Keratinocyte (primary cell): ENCODE results near the gene FAM228A. TPM values are rescaled to one million over a fixed set of nuclear protein-coding genes. Genes with fewer than 3 reads are reported as not detected.

Experiments
- DNase-seq: peaks from one replicate; pipeline ENCODE4 v3.0.0-alpha.2; 2011; ENCODE audit warnings: low read depth, missing footprints, low spot score
- FAIRE-seq: peaks from 2 replicates; lab custom pipeline; 2011; peaks lifted over from hg19 to GRCh38; lab: Jason Lieb, UNC
- H2AFZ ChIP-seq: 2 replicates; pipeline ENCODE4 v1.6.0; 2012; ENCODE audit warnings: low read length, control low read depth, inconsistent platforms; ENCODE audit not compliant: control insufficient read depth
- H3K27ac ChIP-seq: 2 replicates; pipeline ENCODE4 v1.5.1; 2011; ENCODE audit warnings: low read length; ENCODE audit not compliant: control insufficient read depth, insufficient read depth
- H3K27me3 ChIP-seq: 3 replicates; pipeline ENCODE4 v1.6.0; 2011; ENCODE audit warnings: low read length; ENCODE audit not compliant: control insufficient read depth, insufficient read depth; ENCODE audit errors: extremely low read depth
- H3K36me3 ChIP-seq, 2 experiments: 2 replicates in 1 of 2; 3 replicates in 1 of 2; pipeline ENCODE4 v1.5.1; 2011; ENCODE audit warnings: low read length in 2 of 2, mild to moderate bottlenecking in 1 of 2; ENCODE audit not compliant: control insufficient read depth in 2 of 2, insufficient read depth in 2 of 2; ENCODE audit errors: extremely low read depth in 1 of 2
- H3K4me1 ChIP-seq: 3 replicates; pipeline ENCODE4 v1.5.1; 2011; ENCODE audit warnings: low read length; ENCODE audit not compliant: control insufficient read depth, insufficient read depth; ENCODE audit errors: extremely low read depth
- H3K4me2 ChIP-seq: 3 replicates; pipeline ENCODE4 v1.6.0; 2011; ENCODE audit warnings: low read depth, low read length; ENCODE audit not compliant: control insufficient read depth, insufficient read depth; ENCODE audit errors: extremely low read depth
- H3K4me3 ChIP-seq, 3 experiments: fragments of 200-600 bp in 1 of 3; sonication (generic) in 1 of 3; 2 replicates in 2 of 3; 3 replicates in 1 of 3; pipeline ENCODE4 v1.5.1; 2011 to 2016; ENCODE audit warnings: low read length in 3 of 3, mild to moderate bottlenecking in 3 of 3, control low read depth in 2 of 3, inconsistent platforms in 1 of 3, low read depth in 1 of 3, mixed read lengths in 1 of 3, mixed run types in 1 of 3, moderate library complexity in 1 of 3; ENCODE audit not compliant: control insufficient read depth in 2 of 3, insufficient read depth in 2 of 3; ENCODE audit errors: extremely low read depth in 1 of 3
- H3K79me2 ChIP-seq: 2 replicates; pipeline ENCODE4 v1.6.0; 2012; ENCODE audit warnings: low read length; ENCODE audit not compliant: control insufficient read depth, insufficient read depth
- H3K9ac ChIP-seq: 3 replicates; pipeline ENCODE4 v1.6.0; 2011; ENCODE audit warnings: low read length; ENCODE audit not compliant: control insufficient read depth, insufficient read depth; ENCODE audit errors: extremely low read depth
- H3K9me1 ChIP-seq: 3 replicates; pipeline ENCODE4 v1.6.0; 2011; ENCODE audit warnings: low read length; ENCODE audit not compliant: control insufficient read depth, insufficient read depth; ENCODE audit errors: extremely low read depth
- H3K9me3 ChIP-seq: 2 replicates; pipeline ENCODE4 v1.5.1; 2012; ENCODE audit warnings: low read depth, low read length; ENCODE audit not compliant: control insufficient read depth
- H4K20me1 ChIP-seq: 3 replicates; pipeline ENCODE4 v1.6.0; 2011; ENCODE audit warnings: low read length; ENCODE audit not compliant: control insufficient read depth, insufficient read depth; ENCODE audit errors: extremely low read depth
- CTCF ChIP-seq, 3 experiments: IDR thresholded peaks in 1 of 3; conservative IDR thresholded peaks in 1 of 3; optimal IDR thresholded peaks in 1 of 3; 2 replicates in 2 of 3; 3 replicates in 1 of 3; pipeline versions ENCODE3 to v1.5.1; 2011; ENCODE audit warnings: low read length in 3 of 3, mild to moderate bottlenecking in 3 of 3, moderate library complexity in 2 of 3, control low read depth in 1 of 3, inconsistent platforms in 1 of 3; ENCODE audit not compliant: insufficient read depth in 2 of 3; ENCODE audit errors: extremely low read depth in 1 of 3
- EZH2 ChIP-seq: IDR thresholded peaks from one replicate; pipeline ENCODE4 v1.6.1; 2012; ENCODE audit warnings: inconsistent platforms, mild to moderate bottlenecking, low read length, moderate library complexity
- dilution Hi-C: fragments of 300-500 bp; cut with MboI; formaldehyde crosslinking; loops from one replicate; pipeline ENCODE4 v1.7.0; 2020; ENCODE audit warnings: low sequenced_read_pairs; ENCODE audit not compliant: extremely low pct_ligation_motif_present
- polyA plus RNA-seq, 5 experiments: library from polyadenylated mRNA; depleted of rRNA in 3 of 5; stranded (reverse) in 3 of 5; stranded (forward) in 1 of 5; unstranded in 1 of 5; fragments of >200 nt; gene quantifications; 1 replicate in 1 of 5; 2 replicates in 3 of 5; 3 replicates in 1 of 5; pipeline versions ENCODE4 v1.2.1 to v1.2.3, GENCODE V29; 2011 to 2012; ENCODE audit warnings: missing spikeins in 2 of 5, low read depth in 1 of 5, low replicate concordance in 1 of 5

Gene FAM228A
- polyA plus RNA-seq, 1 donor (not counting 4 experiments of a cell fraction or from before 2014, with no cell fraction given) = not detected

GRCh38 chr2:24200799-24201198 is 25.9 kb downstream of the FAM228A start:
- Histone ChIP-seq H3K9me1 (no peaks in the 10 kb centered on the region), H3K4me3 (no peak overlapping the region), H3K27me3 (no peaks in the 10 kb centered on the region), H3K4me2 (no peak overlapping the region), H3K9me3 (no peaks in the 10 kb centered on the region), H4K20me1 (no peaks in the 10 kb centered on the region), H2AFZ (no peak overlapping the region), H3K4me1 (no peaks in the 10 kb centered on the region), H3K27ac (no peak overlapping the region), H3K9ac (no peak overlapping the region), H3K36me3 (peaks cover 2 to 11% of the 10 kb centered on the region in 2 experiments), H3K79me2 (no peaks in the 10 kb centered on the region)
- dilution Hi-C loops = no loop called here
- no peak for TF ChIP-seq EZH2
- no peak for TF ChIP-seq CTCF (optimal IDR thresholded peaks at IDR 0.05 in 1 of 3, IDR thresholded peaks at IDR 0.05 in 1 of 3, conservative IDR thresholded peaks at IDR 0.05 in 1 of 3; ENCODE audit: extremely low read depth in 1 of 3, insufficient read depth in 2 of 3, low read length in 3 of 3)
- FAIRE-seq (no peak), DNase-seq (no peak)

DNA sequence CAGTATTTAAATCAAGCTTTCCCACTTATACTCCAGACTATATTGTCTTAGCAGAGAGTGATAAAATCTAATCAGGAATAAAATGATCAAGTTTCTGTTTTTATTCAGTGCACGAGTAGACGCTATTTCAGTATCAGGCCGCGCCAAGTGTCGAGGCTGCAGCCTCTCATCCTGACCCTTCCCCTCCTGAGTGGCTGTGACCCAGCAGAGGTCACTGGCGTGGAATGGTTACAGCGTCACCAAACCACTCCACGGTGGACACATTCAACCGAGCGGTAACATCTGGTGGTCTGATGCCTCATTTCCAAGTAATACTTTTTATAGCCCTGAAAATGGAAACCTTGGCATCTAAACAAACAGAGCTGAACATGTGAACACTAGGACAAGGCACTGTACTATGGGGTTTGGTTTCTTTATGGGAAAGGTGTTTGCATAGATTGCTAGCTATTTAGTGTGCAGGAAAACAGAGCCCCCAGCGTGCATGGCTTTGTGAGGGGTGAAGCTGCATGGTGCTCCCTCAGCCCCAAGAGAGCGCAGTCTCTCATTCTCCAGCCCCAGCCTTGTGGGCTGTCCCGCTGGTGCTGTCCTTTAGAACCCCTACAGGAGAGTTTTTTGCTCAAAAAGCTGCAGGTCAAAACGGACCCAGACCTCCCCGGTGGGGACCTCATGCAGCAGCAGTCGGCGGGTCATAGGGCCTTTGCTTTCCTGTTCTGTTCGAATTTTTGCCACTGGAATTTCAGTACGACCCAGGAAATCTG is 28.4 kb downstream of the FAM228A start:
- dilution Hi-C loops = no loop called here
- H3K79me2 ChIP-seq = no peaks in the 10 kb centered on the region
- H3K27ac ChIP-seq = no peak overlapping the region
- H3K36me3 ChIP-seq = peaks cover 2 to 11% of the 10 kb centered on the region in 2 experiments
- no peak overlapping the region for H3K4me3 ChIP-seq
- no peak for TF ChIP-seq CTCF (optimal IDR thresholded peaks at IDR 0.05 in 1 of 3, IDR thresholded peaks at IDR 0.05 in 1 of 3, conservative IDR thresholded peaks at IDR 0.05 in 1 of 3; ENCODE audit: extremely low read depth in 1 of 3, insufficient read depth in 2 of 3, low read length in 3 of 3)
- TF ChIP-seq EZH2 = no peak
- no peaks in the 10 kb centered on the region for H3K27me3 ChIP-seq
- no peaks in the 10 kb centered on the region for H3K9me1 ChIP-seq
- no peaks in the 10 kb centered on the region for H4K20me1 ChIP-seq
- FAIRE-seq = no peak
- H3K9ac ChIP-seq = no peak overlapping the region
- no peak overlapping the region for H3K4me2 ChIP-seq
- no peaks in the 10 kb centered on the region for H3K9me3 ChIP-seq
- no peak for DNase-seq
- H3K4me1 ChIP-seq = no peaks in the 10 kb centered on the region
- H2AFZ ChIP-seq = no peak overlapping the region
